H9 (cell line): ENCODE results near the gene EFEMP1. TPM values are rescaled to one million over a fixed set of nuclear protein-coding genes. Genes with fewer than 3 reads are reported as not detected.
"Not testable (repeated sequence)": the region's sequence is repeated elsewhere in the genome, so short reads cannot be mapped to it uniquely, and the experiment has no call there.

Source experiments
- DNase-seq: peaks from one replicate; pipeline ENCODE4 v3.0.0-alpha.2; 2017
- H2AFZ ChIP-seq: one replicate; pipeline ENCODE4 v1.6.1; 2013; ENCODE audit warnings: mild to moderate bottlenecking, low read length, control low read depth, moderate library complexity
- H2AK5ac ChIP-seq: 2 replicates; pipeline ENCODE4 v1.6.1; 2013; ENCODE audit warnings: low read length, control low read depth, mixed read lengths; ENCODE audit not compliant: insufficient read length
- H2BK120ac ChIP-seq: one replicate; pipeline ENCODE4 v1.6.1; 2013; ENCODE audit warnings: low read depth, mild to moderate bottlenecking, low read length, control low read depth, inconsistent platforms; ENCODE audit not compliant: poor library complexity, severe bottlenecking
- H2BK12ac ChIP-seq: 2 replicates; pipeline ENCODE4 v1.6.1; 2013; ENCODE audit warnings: low read length, control low read depth, mixed read lengths, low read depth; ENCODE audit not compliant: insufficient read length
- H2BK15ac ChIP-seq: 2 replicates; pipeline ENCODE4 v1.6.1; 2013; ENCODE audit warnings: low read depth, low read length, control low read depth
- H2BK20ac ChIP-seq: one replicate; pipeline ENCODE4 v1.6.1; 2013; ENCODE audit warnings: low read depth, mild to moderate bottlenecking, low read length, control low read depth, inconsistent platforms; ENCODE audit not compliant: poor library complexity, severe bottlenecking
- H2BK5ac ChIP-seq: 2 replicates; pipeline ENCODE4 v1.6.1; 2013; ENCODE audit warnings: low read length, control low read depth, mixed read lengths; ENCODE audit not compliant: insufficient read length
- H3K14ac ChIP-seq: 2 replicates; pipeline ENCODE4 v1.6.1; 2013; ENCODE audit warnings: low read length, control low read depth; ENCODE audit not compliant: insufficient read depth
- H3K18ac ChIP-seq: 2 replicates; pipeline ENCODE4 v1.6.1; 2013; ENCODE audit warnings: low read depth, mild to moderate bottlenecking, mixed read lengths, low read length, control low read depth; ENCODE audit not compliant: insufficient read length
- H3K23ac ChIP-seq: 2 replicates; pipeline ENCODE4 v1.6.1; 2013; ENCODE audit warnings: low read length, control low read depth, mixed read lengths, low read depth; ENCODE audit not compliant: insufficient read length
- H3K23me2 ChIP-seq: 2 replicates; pipeline ENCODE4 v1.6.1; 2013; ENCODE audit warnings: low read depth, mild to moderate bottlenecking, mixed read lengths, low read length, control low read depth; ENCODE audit not compliant: insufficient read length, poor library complexity, severe bottlenecking
- H3K27ac ChIP-seq: 2 replicates; pipeline ENCODE4 v1.5.1; 2013; ENCODE audit warnings: low read length, control low read depth, mixed read lengths, low read depth; ENCODE audit not compliant: insufficient read length
- H3K27me3 ChIP-seq: 2 replicates; pipeline ENCODE4 v1.6.1; 2013; ENCODE audit warnings: low read length, control low read depth, inconsistent platforms; ENCODE audit not compliant: insufficient read depth
- H3K4ac ChIP-seq: 2 replicates; pipeline ENCODE4 v1.6.1; 2013; ENCODE audit warnings: low read depth, mild to moderate bottlenecking, control low read depth, inconsistent platforms, low read length, moderate library complexity
- H3K4me1 ChIP-seq: 2 replicates; pipeline ENCODE4 v1.6.1; 2013; ENCODE audit warnings: low read length, control low read depth, inconsistent platforms; ENCODE audit not compliant: insufficient read depth
- H3K4me2 ChIP-seq: 2 replicates; pipeline ENCODE4 v1.6.1; 2013; ENCODE audit warnings: low read length, control low read depth, mixed read lengths; ENCODE audit not compliant: insufficient read length, insufficient read depth
- H3K56ac ChIP-seq: 2 replicates; pipeline ENCODE4 v1.6.1; 2013; ENCODE audit warnings: low read depth, mild to moderate bottlenecking, mixed read lengths, low read length, control low read depth; ENCODE audit not compliant: insufficient read length
- H3K79me1 ChIP-seq: 2 replicates; pipeline ENCODE4 v1.6.1; 2013; ENCODE audit warnings: low read depth, mild to moderate bottlenecking, moderate library complexity, low read length, control low read depth, inconsistent platforms; ENCODE audit not compliant: insufficient read depth, poor library complexity, severe bottlenecking
- H3K79me2 ChIP-seq: 2 replicates; pipeline ENCODE4 v1.6.1; 2013; ENCODE audit warnings: low read length, control low read depth, inconsistent platforms; ENCODE audit not compliant: insufficient read depth
- H3K9ac ChIP-seq: 2 replicates; pipeline ENCODE4 v1.6.1; 2013; ENCODE audit warnings: low read length, control low read depth, mixed read lengths; ENCODE audit not compliant: insufficient read length; ENCODE audit errors: extremely low read depth
- H3K9me3 ChIP-seq: one replicate; pipeline ENCODE4 v1.6.1; 2013; ENCODE audit warnings: low read depth, low read length, inconsistent platforms; ENCODE audit not compliant: control insufficient read depth
- H3T11ph ChIP-seq: one replicate; pipeline ENCODE4 v1.6.1; 2013; ENCODE audit warnings: mild to moderate bottlenecking, low read length, control low read depth, inconsistent platforms
- H4K20me1 ChIP-seq: one replicate; pipeline ENCODE4 v1.6.1; 2013; ENCODE audit not compliant: control insufficient read depth, insufficient read length, insufficient read depth
- H4K5ac ChIP-seq: 2 replicates; pipeline ENCODE4 v1.6.1; 2013; ENCODE audit warnings: low read depth, mild to moderate bottlenecking, mixed read lengths, low read length, control low read depth; ENCODE audit not compliant: insufficient read length
- H4K8ac ChIP-seq: replicated peaks from 2 replicates; pipeline ENCODE4 v1.6.1; 2013; ENCODE audit warnings: low read length, control low read depth, mixed read lengths, low read depth; ENCODE audit not compliant: insufficient read length
- H4K91ac ChIP-seq: 2 replicates; pipeline ENCODE4 v1.6.1; 2013; ENCODE audit warnings: low read depth, mild to moderate bottlenecking, moderate library complexity, mixed read lengths, low read length, control low read depth; ENCODE audit not compliant: insufficient read length
- H3K27ac Mint-ChIP-seq, 3 experiments: 2 replicates in 2 of 3; 3 replicates in 1 of 3; pipeline ENCODE4 v1.8.0; 2020 to 2021; ENCODE audit warnings: mixed read lengths in 3 of 3, mild to moderate bottlenecking in 1 of 3, moderate library complexity in 1 of 3
- H3K27me3 Mint-ChIP-seq: 2 replicates; pipeline ENCODE4 v1.8.0; 2021; ENCODE audit warnings: low read depth, mild to moderate bottlenecking, moderate library complexity, mixed read lengths
- H3K36me3 Mint-ChIP-seq, 3 experiments: 2 replicates in 2 of 3; 3 replicates in 1 of 3; pipeline ENCODE4 v1.8.0; 2020 to 2021; ENCODE audit warnings: low read depth in 3 of 3, mixed read lengths in 3 of 3; ENCODE audit not compliant: insufficient read depth in 1 of 3
- H3K4me1 Mint-ChIP-seq, 2 experiments: 2 replicates each; pipeline ENCODE4 v1.8.0; 2020; ENCODE audit warnings: mixed read lengths in 2 of 2
- H3K4me3 Mint-ChIP-seq, 2 experiments: 2 replicates in 1 of 2; 3 replicates in 1 of 2; pipeline ENCODE4 v1.8.0; 2020 to 2021; ENCODE audit warnings: mild to moderate bottlenecking in 2 of 2, mixed read lengths in 2 of 2, moderate library complexity in 1 of 2
- H3K9me3 Mint-ChIP-seq, 2 experiments: 2 replicates in 1 of 2; 3 replicates in 1 of 2; pipeline ENCODE4 v1.8.0; 2020; ENCODE audit warnings: mild to moderate bottlenecking in 2 of 2, mixed read lengths in 2 of 2, moderate library complexity in 1 of 2
- WGBS: extraction: QIAGEN DNeasy Blood & Tissue Kit; methylation state at CpG from one replicate; pipeline ENCODE4 v1.1.7; 2013; ENCODE audit warnings: missing lambda C conversion rate, low lambda C conversion rate, mixed read lengths; ENCODE audit not compliant: insufficient read length; ENCODE audit errors: extremely low coverage; 5-methylcytosine and 5-hydroxymethylcytosine counted together
- total RNA-seq: library from RNA; stranded (reverse); gene quantifications from 2 replicates; pipeline ENCODE4 v1.2.1, GENCODE V29; 2021
- TF ChIP-seq, protein P1 (sequence below): fragments of 200-600 bp; sonication (generic); conservative IDR thresholded peaks from 3 replicates; pipeline ENCODE4 v1.8.0; 2021; ENCODE audit warnings: antibody characterized with exemption, mild to moderate bottlenecking

Gene EFEMP1
- total RNA-seq, 1 experiment from 2014 or later, result 3.5 TPM

- Mint-ChIP-seq H3K4me1 (peaks cover 11 to 12% of the 10 kb centered on the region in 2 experiments), H3K9me3 (peaks cover 8 to 17% of the 10 kb centered on the region in 2 experiments; a peak in 4 of 5 replicates)
- no peak overlapping the region for H2AFZ ChIP-seq
Measured at GRCh38 chr2:55837073-55837472, 86.5 kb downstream of the EFEMP1 start.

GRCh38 chr2:55831671-55832410 lies 91.7 kb downstream of the EFEMP1 start:
- not testable (repeated sequence) for H3K4me3 Mint-ChIP-seq, DNase-seq, H2BK20ac ChIP-seq, H2BK120ac ChIP-seq, H3K4me2 ChIP-seq, H4K91ac ChIP-seq, H3K9ac ChIP-seq, H3K79me1 ChIP-seq, H3T11ph ChIP-seq, H3K4ac ChIP-seq, H3K23ac ChIP-seq, H2AK5ac ChIP-seq, H2BK15ac ChIP-seq, H3K9me3 ChIP-seq, H4K20me1 ChIP-seq, H4K8ac ChIP-seq, H3K23me2 ChIP-seq, H3K27me3 Mint-ChIP-seq, H2BK5ac ChIP-seq, H3K4me1 ChIP-seq, H3K27me3 ChIP-seq, H3K56ac ChIP-seq, H3K14ac ChIP-seq, H3K27ac Mint-ChIP-seq, H3K27ac ChIP-seq, H4K5ac ChIP-seq, H2AFZ ChIP-seq, H3K79me2 ChIP-seq, H2BK12ac ChIP-seq, H3K18ac ChIP-seq
- H3K36me3 Mint-ChIP-seq, result peaks cover 0 to 10% (median 6%) of the 10 kb centered on the region in 3 experiments; a peak in 4 of 7 replicates
- H3K4me1 Mint-ChIP-seq, result peaks cover 15 to 17% of the 10 kb centered on the region in 2 experiments
- peaks cover 13 to 14% of the 10 kb centered on the region in 2 experiments for H3K9me3 Mint-ChIP-seq
- WGBS, result no CpG with 5 or more reads among the region's 2 CpGs

More at GRCh38 chr2:55837073-55837472, 86.5 kb downstream of the EFEMP1 start:
- Mint-ChIP-seq H3K36me3 (peaks cover 0 to 6% (median 6%) of the 10 kb centered on the region in 3 experiments; a peak in 4 of 7 replicates), H3K27ac (peak overlapping the region in 2 of 3 experiments; percentile 72 to 77; a peak in 3 of 7 replicates), H3K27me3 (peaks cover 2% of the 10 kb centered on the region), H3K4me3 (no peak overlapping the region; a peak in 1 of 5 replicates)
- no peak overlapping the region for H2BK5ac ChIP-seq
- no peaks in the 10 kb centered on the region for H3K9me3 ChIP-seq
- no peak overlapping the region for H2BK12ac ChIP-seq
- H4K8ac ChIP-seq, result no peak overlapping the region
- no peaks in the 10 kb centered on the region for H3K23me2 ChIP-seq
- H3T11ph ChIP-seq, result no peak overlapping the region
- peak overlapping the region; percentile 69 for H3K18ac ChIP-seq
- no peak overlapping the region for H4K91ac ChIP-seq
- no peaks in the 10 kb centered on the region for H4K20me1 ChIP-seq
- H3K27me3 ChIP-seq, result no peaks in the 10 kb centered on the region
- H2BK120ac ChIP-seq, result no peak overlapping the region
- H3K9ac ChIP-seq, result no peak overlapping the region
- TF ChIP-seq, protein P1, sequence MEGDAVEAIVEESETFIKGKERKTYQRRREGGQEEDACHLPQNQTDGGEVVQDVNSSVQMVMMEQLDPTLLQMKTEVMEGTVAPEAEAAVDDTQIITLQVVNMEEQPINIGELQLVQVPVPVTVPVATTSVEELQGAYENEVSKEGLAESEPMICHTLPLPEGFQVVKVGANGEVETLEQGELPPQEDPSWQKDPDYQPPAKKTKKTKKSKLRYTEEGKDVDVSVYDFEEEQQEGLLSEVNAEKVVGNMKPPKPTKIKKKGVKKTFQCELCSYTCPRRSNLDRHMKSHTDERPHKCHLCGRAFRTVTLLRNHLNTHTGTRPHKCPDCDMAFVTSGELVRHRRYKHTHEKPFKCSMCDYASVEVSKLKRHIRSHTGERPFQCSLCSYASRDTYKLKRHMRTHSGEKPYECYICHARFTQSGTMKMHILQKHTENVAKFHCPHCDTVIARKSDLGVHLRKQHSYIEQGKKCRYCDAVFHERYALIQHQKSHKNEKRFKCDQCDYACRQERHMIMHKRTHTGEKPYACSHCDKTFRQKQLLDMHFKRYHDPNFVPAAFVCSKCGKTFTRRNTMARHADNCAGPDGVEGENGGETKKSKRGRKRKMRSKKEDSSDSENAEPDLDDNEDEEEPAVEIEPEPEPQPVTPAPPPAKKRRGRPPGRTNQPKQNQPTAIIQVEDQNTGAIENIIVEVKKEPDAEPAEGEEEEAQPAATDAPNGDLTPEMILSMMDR, result no peak
- H3K14ac ChIP-seq, result no peak overlapping the region
- H3K27ac ChIP-seq, result no peak overlapping the region
- H3K79me2 ChIP-seq, result no peaks in the 10 kb centered on the region
- H3K4me2 ChIP-seq, result peak overlapping the region; percentile 8
- H2BK20ac ChIP-seq, result no peak overlapping the region
- H3K56ac ChIP-seq, result no peak overlapping the region
- H3K79me1 ChIP-seq, result no peaks in the 10 kb centered on the region
- H4K5ac ChIP-seq, result no peak overlapping the region
- H2AK5ac ChIP-seq, result no peak overlapping the region
- H3K4me1 ChIP-seq, result peaks cover 11% of the 10 kb centered on the region
- DNase-seq, result peak; percentile 81
- WGBS, result no CpG with 5 or more reads among the region's 9 CpGs
- no peak overlapping the region for H2BK15ac ChIP-seq
- no peak overlapping the region for H3K23ac ChIP-seq
- no peak overlapping the region for H3K4ac ChIP-seq
